ENCODE data around the gene TMEM40. TPM values are rescaled to one million over a fixed set of nuclear protein-coding genes. Genes with fewer than 3 reads are reported as not detected.

The TMEM40 gene
- total and polyA plus RNA-seq, 9 of the 15 experiments (the other 6 are each of a cell fraction or from before 2014, with no cell fraction given) = 0.11 to 0.31 (median 0.14) TPM; not detected in 6

GRCh38 chr3:12774619-12775018, 15.6 kb upstream of the TMEM40 start (continued):
- TF ChIP-seq, protein P1, sequence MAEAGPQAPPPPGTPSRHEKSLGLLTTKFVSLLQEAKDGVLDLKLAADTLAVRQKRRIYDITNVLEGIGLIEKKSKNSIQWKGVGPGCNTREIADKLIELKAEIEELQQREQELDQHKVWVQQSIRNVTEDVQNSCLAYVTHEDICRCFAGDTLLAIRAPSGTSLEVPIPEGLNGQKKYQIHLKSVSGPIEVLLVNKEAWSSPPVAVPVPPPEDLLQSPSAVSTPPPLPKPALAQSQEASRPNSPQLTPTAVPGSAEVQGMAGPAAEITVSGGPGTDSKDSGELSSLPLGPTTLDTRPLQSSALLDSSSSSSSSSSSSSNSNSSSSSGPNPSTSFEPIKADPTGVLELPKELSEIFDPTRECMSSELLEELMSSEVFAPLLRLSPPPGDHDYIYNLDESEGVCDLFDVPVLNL (CRISPR knock-in tag; IDR thresholded peaks at IDR 0.05; ENCODE audit: low read depth) = no peak
- TF ChIP-seq NONO (IDR thresholded peaks at IDR 0.05; ENCODE audit: low read depth in 2 of 2, low read length in 1 of 2) = no peak
- no peak for TF ChIP-seq TFAP4 (CRISPR knock-in tag; IDR thresholded peaks at IDR 0.05; ENCODE audit: borderline replicate concordance)
- no peak for TF ChIP-seq ZNF316 (IDR thresholded peaks at IDR 0.05)
- TF ChIP-seq PHF21A (IDR thresholded peaks at IDR 0.05; ENCODE audit: borderline replicate concordance, low read depth) = no peak
- peak; percentile 59 for TF ChIP-seq RBM25 (IDR thresholded peaks at IDR 0.05; ENCODE audit: low read depth, low read length, severe bottlenecking)
- no peak for TF ChIP-seq ZNF696 (CRISPR knock-in tag; conservative IDR thresholded peaks at IDR 0.05)
- TF ChIP-seq ETV1 (tag; conservative IDR thresholded peaks at IDR 0.05; ENCODE audit: low read depth) = no peak
- no peak for TF ChIP-seq KAT7 (CRISPR knock-in tag; IDR thresholded peaks at IDR 0.05; ENCODE audit: borderline replicate concordance)
- no peak for TF ChIP-seq ZNF512 (tag; IDR thresholded peaks at IDR 0.05)
- TF ChIP-seq E2F6 (IDR thresholded peaks at IDR 0.05; ENCODE audit: borderline replicate concordance in 1 of 2, extremely low read depth in 1 of 2, insufficient read depth in 1 of 2, insufficient read length in 1 of 2, low read depth in 1 of 2, low read length in 1 of 2, poor library complexity in 1 of 2, severe bottlenecking in 1 of 2) = no peak
- TF ChIP-seq ELF2 (CRISPR knock-in tag; IDR thresholded peaks at IDR 0.05) = no peak
